ENCODE results near the gene ZNF609.

DNA sequence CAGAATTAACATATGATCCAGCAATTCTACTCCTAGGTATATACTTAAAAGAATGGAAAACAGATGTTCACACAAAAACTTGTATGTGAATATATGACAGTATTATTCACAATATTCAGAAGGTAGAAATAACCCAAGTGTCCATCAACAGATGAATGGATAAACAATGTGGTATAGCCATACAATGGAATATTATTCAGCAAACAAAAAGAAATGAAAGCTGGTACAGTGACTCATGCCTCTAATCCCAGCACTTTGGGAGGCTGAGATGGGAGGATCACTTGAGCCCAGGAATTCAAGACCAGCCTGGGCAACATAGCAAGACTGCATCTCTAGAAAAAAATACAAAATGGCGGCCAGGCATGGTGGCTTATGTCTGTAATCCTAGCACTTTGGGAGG, 185.6 kb downstream of the ZNF609 start:
- no peak for TF ChIP-seq MAX (IDR thresholded peaks at IDR 0.05)
- TF ChIP-seq CTCF (IDR thresholded peaks at IDR 0.05; ENCODE audit: low read depth, low read length, missing input control), result no peak
- no peak for TF ChIP-seq SP1 (IDR thresholded peaks at IDR 0.05)
- TF ChIP-seq, protein P1, sequence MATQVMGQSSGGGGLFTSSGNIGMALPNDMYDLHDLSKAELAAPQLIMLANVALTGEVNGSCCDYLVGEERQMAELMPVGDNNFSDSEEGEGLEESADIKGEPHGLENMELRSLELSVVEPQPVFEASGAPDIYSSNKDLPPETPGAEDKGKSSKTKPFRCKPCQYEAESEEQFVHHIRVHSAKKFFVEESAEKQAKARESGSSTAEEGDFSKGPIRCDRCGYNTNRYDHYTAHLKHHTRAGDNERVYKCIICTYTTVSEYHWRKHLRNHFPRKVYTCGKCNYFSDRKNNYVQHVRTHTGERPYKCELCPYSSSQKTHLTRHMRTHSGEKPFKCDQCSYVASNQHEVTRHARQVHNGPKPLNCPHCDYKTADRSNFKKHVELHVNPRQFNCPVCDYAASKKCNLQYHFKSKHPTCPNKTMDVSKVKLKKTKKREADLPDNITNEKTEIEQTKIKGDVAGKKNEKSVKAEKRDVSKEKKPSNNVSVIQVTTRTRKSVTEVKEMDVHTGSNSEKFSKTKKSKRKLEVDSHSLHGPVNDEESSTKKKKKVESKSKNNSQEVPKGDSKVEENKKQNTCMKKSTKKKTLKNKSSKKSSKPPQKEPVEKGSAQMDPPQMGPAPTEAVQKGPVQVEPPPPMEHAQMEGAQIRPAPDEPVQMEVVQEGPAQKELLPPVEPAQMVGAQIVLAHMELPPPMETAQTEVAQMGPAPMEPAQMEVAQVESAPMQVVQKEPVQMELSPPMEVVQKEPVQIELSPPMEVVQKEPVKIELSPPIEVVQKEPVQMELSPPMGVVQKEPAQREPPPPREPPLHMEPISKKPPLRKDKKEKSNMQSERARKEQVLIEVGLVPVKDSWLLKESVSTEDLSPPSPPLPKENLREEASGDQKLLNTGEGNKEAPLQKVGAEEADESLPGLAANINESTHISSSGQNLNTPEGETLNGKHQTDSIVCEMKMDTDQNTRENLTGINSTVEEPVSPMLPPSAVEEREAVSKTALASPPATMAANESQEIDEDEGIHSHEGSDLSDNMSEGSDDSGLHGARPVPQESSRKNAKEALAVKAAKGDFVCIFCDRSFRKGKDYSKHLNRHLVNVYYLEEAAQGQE (IDR thresholded peaks at IDR 0.05), result no peak
- no peak for TF ChIP-seq RXRA (IDR thresholded peaks at IDR 0.05)
- no peak for TF ChIP-seq RAD21 (IDR thresholded peaks at IDR 0.05)
- no peak for TF ChIP-seq YY1 (IDR thresholded peaks at IDR 0.05)

Data from liver (tissue), 3 donors.